ENCODE measurements around the gene SLC25A46. TPM values are rescaled to one million over a fixed set of nuclear protein-coding genes. Genes with fewer than 3 reads are reported as not detected.

SLC25A46 gene
- total RNA-seq, 1 experiment from 2014 or later = 25.9 TPM

DNA sequence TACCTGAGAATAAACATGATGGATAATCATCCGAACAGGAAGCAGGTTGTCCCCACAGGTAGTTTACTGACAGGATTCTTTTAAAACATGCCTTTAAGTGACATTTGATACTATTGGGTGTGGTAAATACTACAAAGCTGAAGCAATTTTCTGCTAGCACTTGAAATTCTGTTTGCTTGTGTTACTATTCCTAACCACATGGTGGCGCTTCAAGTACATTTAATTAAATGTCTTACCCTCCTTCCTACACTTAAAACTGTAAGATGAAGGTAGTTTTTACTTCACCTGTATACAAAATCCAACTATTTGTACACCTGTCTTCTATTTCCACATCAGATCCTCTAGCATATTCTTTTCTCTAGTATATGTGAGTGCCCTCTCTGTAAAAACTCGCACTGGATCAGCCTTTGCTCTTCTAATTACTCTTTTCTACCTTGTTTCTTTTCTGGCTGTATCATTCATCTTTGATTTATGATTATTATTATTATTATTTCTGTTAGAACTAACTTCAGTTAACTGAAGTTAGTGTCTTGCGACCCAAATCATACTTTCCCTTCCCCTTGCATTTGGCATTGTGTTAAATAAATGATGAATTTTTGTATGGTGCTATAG lies 18.4 kb downstream of the SLC25A46 start:
- CTCF ChIA-PET = interaction anchor here (1.2 to 1.4 kb wide), 2 partner anchors 19 to 108 kb away, joined by 3 read pairs; no protein-coding TSS in a partner anchor
- H3K9ac ChIP-seq (ENCODE audit: low read length) = no peak overlapping the region
- no peaks in the 10 kb centered on the region for H3K27me3 ChIP-seq (ENCODE audit: insufficient read depth, low read length)
- RAD21 ChIA-PET (ENCODE audit: low non-redundant PET in 1 of 2, low total read pairs in 2 of 2, uncharacterized antibody in 2 of 2, unreplicated experiment in 2 of 2) = no interaction called here
- no peak overlapping the region for H3K27ac ChIP-seq (ENCODE audit: low read depth, low read length)
- no TSS peak for BruUV-seq (replicated peaks)
- POLR2A ChIA-PET = no interaction called here
- peaks cover 2 to 6% of the 10 kb centered on the region in 2 experiments; a peak in 1 of 4 replicates for H3K36me3 ChIP-seq (ENCODE audit: control insufficient read depth in 1 of 2, insufficient read depth in 2 of 2, low read length in 2 of 2)
- TF ChIP-seq TCF7L2 (IDR thresholded peaks at IDR 0.05; ENCODE audit: borderline replicate concordance, extremely low read depth, insufficient read depth, insufficient read length) (no peak), SIN3A (IDR thresholded peaks at IDR 0.05; ENCODE audit: low read depth) (no peak), RAD21 (IDR thresholded peaks at IDR 0.05; ENCODE audit: low read depth) (peak; percentile 72), ELF1 (IDR thresholded peaks at IDR 0.05; ENCODE audit: borderline replicate concordance, low read depth) (no peak), YY1 (IDR thresholded peaks at IDR 0.05; ENCODE audit: extremely low read depth, insufficient replicate concordance, low read depth, low read length) (no peak), ZBTB33 (IDR thresholded peaks at IDR 0.05; ENCODE audit: extremely low read depth, insufficient replicate concordance, low read length) (no peak), CEBPB (IDR thresholded peaks at IDR 0.05; ENCODE audit: low read depth) (peak; percentile 34; the same call in 1 of the 2 replicates), CTCF (IDR thresholded peaks at IDR 0.05 in 2 of 3, conservative IDR thresholded peaks at IDR 0.05 in 1 of 3; ENCODE audit: borderline replicate concordance in 1 of 3, insufficient read depth in 1 of 3, low read depth in 2 of 3, low read length in 2 of 3) (peak; percentile 37 to 79 (median 58); a peak in 5 of 6 replicates), SP1 (IDR thresholded peaks at IDR 0.05; ENCODE audit: low read depth) (no peak)
- TF ChIP-seq, protein P1, sequence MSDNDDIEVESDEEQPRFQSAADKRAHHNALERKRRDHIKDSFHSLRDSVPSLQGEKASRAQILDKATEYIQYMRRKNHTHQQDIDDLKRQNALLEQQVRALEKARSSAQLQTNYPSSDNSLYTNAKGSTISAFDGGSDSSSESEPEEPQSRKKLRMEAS (IDR thresholded peaks at IDR 0.05) = no peak
- no peaks in the 10 kb centered on the region for H3K4me1 ChIP-seq (ENCODE audit: control insufficient read depth in 1 of 2, insufficient read depth in 2 of 2, low read length in 2 of 2)
- H2AFZ ChIP-seq (ENCODE audit: low read depth, low read length, poor library complexity, severe bottlenecking) = no peak overlapping the region
- no peaks in the 10 kb centered on the region for H3K9me2 ChIP-seq (ENCODE audit: insufficient read depth)
- no peaks in the 10 kb centered on the region for H4K20me1 ChIP-seq (ENCODE audit: insufficient read depth)
- ATAC-seq = peak; percentile 55; the same call in 1 of the 2 replicates
- peak; percentile 40 for DNase-seq (ENCODE audit: low read depth, low spot score)
- H3K4me3 ChIP-seq (replicated peaks in 1 of 2; ENCODE audit: low read depth in 1 of 2, low read length in 2 of 2) = no peak overlapping the region
- intact Hi-C loops (cut with micrococcal nuclease) = loop anchor here (1.0 to 5.0 kb wide), 4 partner anchors 108 to 1390 kb away; no protein-coding TSS in a partner anchor
- no peaks in the 10 kb centered on the region for H3K79me2 ChIP-seq (ENCODE audit: insufficient read depth, low read length)
- no peaks in the 10 kb centered on the region for H3K9me3 ChIP-seq (ENCODE audit: control insufficient read depth in 1 of 2, insufficient read depth in 1 of 2, low read depth in 1 of 2, low read length in 2 of 2)
- no peak overlapping the region for H3K4me2 ChIP-seq (ENCODE audit: low read length)
